Hindlimb muscle (tissue), 1 donor: ENCODE results near the gene DDC. TPM values are rescaled to one million over a fixed set of nuclear protein-coding genes. Genes with fewer than 3 reads are reported as not detected.
"Not testable (repeated sequence)": the region's sequence is repeated elsewhere in the genome, so short reads cannot be mapped to it uniquely, and the experiment has no call there.

ENCODE experiments used
- DNase-seq: peaks from one replicate; pipeline ENCODE4 v3.0.0-alpha.2; 2013
- polyA plus RNA-seq: library from polyadenylated mRNA; unstranded; fragments of 120-200 nt; gene quantifications from one replicate; pipeline ENCODE4 v1.2.1, GENCODE V29; 2013; ENCODE audit not compliant: insufficient read length

The DDC gene
- polyA plus RNA-seq, 1 donor = not detected

- no peak for DNase-seq
Measured at GRCh38 chr7:50588937-50589336, 23.7 kb upstream of the DDC start.

GRCh38 chr7:50587737-50588136 is 22.5 kb upstream of the DDC start:
- no peak for DNase-seq

- DNase-seq = no peak
Measured at GRCh38 chr7:50584793-50585408, 19.7 kb upstream of the DDC start.

DNA sequence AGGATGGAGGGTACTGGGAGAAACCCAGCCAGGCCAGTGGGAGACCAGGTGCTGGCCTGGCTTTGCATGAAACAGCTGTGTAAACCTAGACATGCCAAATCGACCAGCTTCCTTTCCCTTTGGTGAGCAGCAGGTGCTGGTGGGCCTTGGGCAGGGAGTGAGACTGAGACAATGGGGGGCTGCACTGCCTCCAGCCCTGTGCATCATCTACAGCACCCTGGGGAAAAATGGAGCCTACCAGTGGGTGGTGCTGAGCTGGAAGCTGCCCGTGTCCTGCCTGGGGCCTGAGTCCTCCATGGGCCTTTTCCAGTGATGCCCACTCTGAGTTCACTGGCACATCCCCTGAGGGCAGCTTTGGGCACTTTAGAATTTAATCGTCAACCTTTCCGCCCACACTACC is 19.2 kb upstream of the DDC start:
- no peak for DNase-seq

DNA sequence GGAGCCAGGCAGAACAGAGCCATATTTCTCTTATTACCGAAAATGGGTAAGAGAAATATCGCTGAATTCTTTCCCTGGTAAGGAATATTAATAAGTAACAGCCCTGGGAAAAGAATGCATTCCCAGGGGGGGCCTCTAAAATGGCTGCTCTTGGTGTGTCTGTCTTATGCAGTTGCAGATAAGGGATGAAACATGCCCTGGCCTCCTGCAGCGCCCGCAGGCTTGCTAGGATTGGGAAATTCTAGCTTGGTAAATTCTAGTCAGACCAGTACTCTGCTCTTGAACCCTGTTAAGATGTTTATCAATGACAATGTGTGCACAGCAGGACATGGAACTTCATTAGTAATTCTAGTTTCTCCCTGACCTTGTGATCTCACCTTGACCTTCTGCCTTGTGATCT is 18.1 kb upstream of the DDC start:
- not testable (repeated sequence) for DNase-seq

GRCh38 chr7:50582271-50582670 is 17.1 kb upstream of the DDC start:
- DNase-seq = not testable (repeated sequence)

- DNase-seq = not testable (repeated sequence)
Measured at GRCh38 chr7:50580666-50581065, 15.5 kb upstream of the DDC start.

GRCh38 chr7:50580057-50580456 is 14.9 kb upstream of the DDC start:
- DNase-seq = no peak

- not testable (repeated sequence) for DNase-seq
Measured at GRCh38 chr7:50578105-50578504, 12.9 kb upstream of the DDC start.

DNA sequence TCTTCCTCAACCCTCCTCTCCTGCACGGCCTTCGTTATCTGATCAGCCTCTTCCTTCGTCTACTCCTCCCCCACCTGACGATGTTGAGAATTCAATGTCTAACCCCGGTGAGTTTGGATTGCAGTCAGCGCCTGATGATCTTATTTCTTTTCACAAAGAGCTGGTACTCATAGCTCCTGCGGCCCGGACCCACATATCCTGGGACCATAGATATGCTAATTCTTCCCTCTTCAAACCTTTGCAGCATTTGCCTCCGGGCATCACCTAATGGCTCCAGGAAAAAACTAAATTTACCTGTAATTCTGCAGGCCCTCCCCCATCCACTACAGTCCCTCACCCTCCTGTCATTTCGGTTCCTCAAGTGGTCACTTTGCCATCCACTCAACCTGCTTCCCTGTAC is 12.4 kb upstream of the DDC start:
- no peak for DNase-seq

DNA sequence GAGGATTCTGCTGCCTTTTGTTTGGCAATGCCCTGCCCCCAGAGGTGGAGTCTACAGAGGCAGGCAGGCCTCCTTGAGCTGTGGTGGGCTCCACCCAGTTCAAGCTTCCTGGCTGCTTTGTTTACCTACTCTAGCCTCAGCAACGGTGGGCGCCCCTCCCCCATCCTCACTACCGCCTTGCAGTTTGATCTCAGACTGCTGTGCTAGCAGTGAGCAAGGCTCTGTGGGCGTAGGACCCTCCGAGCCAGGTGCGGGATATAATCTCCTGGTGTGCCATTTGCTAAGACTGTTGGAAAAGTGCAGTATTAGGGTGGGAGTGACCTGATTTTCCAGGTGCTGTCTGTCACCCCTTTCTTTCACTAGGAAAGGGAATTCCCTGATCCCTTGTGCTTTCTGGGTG is 11.2 kb upstream of the DDC start:
- not testable (repeated sequence) for DNase-seq

GRCh38 chr7:50567715-50568261 is 2.6 kb upstream of the DDC start:
- no peak for DNase-seq

DNA sequence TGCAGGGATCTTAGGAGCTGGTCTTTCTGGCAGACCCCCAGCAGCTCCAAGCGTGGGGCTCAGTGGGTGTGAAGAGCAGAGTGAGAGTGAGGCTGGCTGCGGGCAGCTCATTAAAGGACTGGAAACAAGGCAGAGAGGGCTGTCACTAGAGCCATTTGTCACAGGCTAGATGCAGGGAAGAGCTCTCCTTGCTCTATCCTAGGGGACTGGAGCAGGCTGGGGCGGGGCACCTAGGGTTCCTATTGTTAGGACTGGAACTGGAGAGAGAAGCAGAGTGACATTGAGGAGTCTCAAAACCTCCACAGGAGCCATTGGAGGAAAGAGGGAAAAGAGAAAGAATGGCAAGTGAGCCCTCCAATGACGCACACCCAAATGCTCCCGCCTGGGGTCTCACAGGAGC is 772 bp upstream of the DDC start:
- no peak for DNase-seq

DNA sequence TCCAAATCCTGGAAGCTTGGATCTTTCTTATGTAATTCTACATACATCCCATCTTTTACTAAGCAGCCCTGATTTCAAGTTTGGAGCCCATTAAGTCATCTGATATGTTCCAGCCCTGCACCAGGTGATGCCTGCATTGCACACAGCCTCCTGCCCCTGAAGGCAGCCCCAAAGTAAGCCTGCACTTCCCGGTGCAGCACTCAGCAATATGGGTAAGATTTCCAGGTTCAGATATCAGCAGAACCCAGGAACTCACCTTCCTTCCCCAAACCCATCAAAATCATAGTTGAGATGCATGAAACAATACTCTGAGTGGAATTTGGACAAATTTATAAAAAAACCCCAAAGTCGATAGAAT is 333 bp upstream of the DDC start:
- DNase-seq = no peak

- DNase-seq = no peak
Measured at GRCh38 chr7:50564171-50564570, 1.0 kb downstream of the DDC start.

- no peak for DNase-seq
Measured at GRCh38 chr7:50562136-50562535, 3.1 kb downstream of the DDC start.

DNA sequence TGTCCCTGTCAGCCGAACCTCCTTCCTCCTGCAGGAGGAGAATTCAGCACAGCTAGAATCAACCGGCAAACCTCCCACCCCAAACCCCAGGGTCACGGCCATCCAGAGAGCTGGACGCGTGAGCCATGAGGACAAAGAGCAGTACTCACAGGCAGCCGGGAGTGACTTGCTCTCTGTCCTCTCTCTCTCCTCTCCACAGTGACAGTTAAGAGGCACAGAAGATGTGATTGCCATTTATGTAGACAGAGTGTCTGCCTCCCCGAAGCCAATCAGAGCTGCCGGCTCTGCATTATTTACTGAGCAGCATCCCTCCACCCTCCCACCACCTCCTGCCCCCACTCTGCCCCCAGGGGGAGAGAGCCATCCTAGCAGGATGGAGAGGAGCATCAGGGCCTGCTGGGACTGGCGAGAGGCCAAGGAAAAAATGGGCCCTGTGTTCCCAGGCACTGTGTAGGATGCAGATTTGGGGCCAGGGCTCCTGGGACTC is 4.3 kb downstream of the DDC start:
- DNase-seq = no peak

DNA sequence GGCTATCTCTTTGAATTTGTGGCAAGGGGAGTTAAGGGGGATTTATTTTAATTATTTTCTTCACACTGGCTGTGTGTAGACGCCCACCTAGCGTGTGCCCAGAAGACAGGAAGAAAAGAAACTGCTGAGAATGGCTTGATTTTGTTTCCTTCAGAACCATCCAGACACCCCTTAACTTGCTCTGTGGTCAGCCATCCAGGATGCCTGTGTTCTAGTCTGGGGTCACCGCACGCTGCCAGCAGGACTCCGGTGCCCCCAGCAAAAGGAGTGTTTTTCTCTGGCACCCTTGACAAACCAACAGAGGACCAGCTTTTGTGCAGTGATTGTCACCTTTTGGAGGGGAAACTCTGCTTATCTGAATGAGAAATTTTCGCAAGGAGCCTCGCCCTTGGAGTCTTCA is 5.3 kb downstream of the DDC start:
- DNase-seq = no peak

DNA sequence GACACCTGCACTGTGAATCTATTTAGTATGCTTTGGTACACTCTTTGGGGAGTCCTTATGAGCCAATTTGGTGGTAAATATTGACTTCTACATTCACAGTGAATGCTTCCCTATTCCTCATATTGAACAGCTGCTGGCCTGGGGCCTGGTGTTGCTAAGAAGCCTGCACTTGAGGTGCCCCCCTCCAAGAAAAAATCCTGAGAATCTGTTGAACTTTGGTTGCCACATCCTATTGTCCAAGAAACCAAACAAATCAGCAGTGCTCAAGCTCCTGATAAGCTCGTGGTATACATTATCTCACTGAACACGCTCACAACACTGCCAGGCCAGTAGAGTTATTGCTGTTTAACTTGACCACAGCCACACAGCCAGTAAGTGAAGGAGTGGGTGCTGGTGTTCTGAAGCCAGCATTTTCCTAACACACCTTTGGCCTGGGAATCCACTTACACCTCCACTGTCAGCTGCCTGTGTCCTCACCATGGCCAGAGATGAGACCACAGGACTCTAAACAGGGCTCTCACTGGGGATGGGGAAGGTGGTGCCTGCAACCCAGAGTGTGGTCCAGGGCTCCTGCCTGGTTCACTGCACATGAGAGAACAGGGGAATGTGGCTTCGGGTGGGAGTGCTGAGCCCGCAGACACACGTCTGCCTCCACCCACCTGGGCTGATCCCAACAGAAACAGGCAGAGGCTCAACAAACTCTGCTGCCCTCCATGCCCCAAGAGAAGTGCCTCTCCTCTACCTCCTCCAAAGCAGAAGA is 6.7 kb downstream of the DDC start:
- DNase-seq = no peak

DNA sequence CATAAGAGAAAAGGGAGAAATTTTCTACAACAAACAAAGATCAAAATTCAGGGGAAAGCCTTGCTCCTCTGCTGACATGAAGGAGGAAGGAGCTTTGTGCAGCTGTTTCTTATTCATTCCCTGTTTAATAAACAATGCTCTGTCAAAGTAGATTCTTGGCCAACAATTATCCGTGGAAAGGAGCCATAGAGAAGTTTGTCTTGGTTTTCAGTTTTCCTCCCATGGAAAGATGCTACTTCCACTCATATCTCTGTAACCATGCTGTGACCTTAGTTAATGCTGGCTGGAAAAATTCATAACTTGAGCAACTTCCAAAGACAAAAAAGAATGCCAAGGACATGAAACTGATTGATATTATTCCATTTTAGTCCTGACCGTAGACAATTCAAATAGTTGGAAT is 8.1 kb downstream of the DDC start:
- DNase-seq = no peak

DNA sequence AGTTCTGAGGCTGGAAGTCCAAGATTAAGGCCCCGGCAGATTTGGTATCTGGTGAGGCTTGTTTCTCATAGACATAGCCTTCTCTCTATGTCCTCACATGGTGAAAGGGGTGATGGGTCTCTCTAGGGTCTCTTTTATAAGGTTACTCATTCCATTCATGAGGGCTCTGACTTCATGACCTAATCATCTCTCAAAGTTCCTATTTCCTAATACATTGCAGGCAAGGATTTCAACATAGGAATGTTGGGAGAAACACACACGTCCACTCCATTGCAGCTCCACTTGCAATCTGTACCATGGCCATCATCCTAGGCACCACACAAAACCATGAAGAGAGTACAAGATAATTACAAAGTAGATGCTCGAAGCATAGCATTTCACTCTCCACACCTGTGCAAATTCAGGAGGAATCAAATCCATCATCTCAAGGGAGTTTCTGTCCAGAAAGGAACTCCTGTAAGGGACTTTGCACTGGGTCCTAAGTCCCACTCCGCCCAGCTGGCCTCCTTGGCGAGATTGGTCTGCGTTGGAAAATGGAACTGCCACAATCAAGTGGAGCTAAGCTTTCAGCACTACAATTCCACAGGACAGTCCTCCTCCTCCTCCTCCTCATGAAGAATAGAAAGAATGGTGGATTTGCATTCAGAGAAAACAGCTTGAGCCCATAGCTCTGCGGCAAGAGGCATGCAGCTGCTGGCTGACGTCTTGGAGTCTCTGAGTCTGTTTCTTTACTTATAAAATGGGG is 8.8 kb downstream of the DDC start:
- DNase-seq = no peak

DNA sequence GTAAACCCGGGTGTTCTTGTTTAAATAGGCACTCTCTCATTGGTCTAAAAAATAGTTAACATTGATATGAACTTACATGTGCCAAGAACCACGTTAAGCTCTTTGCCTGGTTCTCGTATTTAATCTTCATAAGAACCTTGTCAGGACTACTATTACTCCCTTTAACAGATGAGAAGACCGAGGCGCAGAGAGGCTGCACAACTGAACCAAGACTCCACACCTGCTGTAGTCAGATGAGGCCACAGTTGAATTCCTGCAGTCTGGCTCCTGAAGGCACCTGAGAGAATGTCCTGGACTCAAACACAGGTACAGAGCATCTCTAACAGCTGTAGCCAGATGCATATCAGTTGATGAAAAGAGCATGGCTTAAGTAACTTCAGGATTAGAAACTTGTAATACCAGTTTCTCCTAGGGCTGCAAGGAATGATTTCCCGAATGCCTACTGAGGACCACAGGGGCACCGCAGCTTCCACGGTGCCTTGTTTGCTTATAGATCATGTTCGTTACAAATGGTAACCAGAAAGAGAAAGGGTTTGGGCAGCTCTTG is 9.5 kb downstream of the DDC start:
- no peak for DNase-seq
